ENCODE measurements around the gene BCAT1.

BCAT1 gene

DNA sequence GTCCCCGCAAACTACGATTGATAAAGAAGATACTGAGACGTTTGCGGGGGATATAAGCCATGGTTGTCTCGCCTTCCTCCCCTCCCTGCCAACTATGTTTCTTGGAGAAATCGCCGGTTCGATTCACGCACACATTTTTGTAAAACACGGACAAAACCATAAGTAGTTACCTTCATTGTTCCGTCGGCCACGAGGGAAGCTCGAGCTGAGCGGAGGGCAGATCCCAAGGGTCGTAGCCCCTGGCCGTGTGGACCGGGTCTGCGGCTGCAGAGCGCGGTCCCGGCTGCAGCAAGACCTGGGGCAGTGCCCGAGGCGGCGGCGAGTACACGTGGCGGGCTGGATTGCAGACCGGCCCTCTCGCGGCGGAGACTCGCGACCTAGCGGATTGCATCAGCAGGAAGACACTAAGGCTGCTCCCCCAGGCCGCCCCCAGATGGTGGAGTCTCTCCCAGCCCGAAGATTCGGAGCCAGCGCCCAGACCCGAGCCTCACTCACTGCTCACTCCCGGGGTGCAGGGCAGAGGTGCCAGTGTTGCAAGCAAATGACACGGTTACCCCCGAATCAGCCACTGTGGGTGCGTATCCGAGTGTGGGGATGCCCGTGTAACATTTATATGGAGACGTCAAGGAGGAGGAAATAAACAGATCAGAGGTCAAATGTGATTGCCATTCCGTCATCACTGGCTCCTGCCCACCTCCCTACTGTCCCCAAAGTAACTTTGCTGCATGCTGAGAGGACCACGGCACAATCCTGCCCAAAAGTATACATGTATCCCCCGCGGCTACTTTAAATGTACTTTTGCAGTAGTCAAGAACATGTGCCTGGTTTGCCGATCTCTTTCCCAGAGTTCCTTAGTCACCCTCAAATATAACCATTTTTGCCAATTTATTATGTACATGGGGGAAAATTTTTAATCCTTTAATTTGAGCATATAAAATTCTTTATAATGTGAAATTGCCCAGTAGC is at the start of gene BCAT1:
BCAT1 (minus strand) TSS at position 345 of the 966 bp plus-strand sequence; CDS start at position 176, 169 bp downstream.
- Mint-ChIP-seq H3K4me1 (ENCODE audit: low read depth) (peaks cover 89% of the 10 kb centered on the region), H3K27me3 (peaks cover 37% of the 10 kb centered on the region)

DNA sequence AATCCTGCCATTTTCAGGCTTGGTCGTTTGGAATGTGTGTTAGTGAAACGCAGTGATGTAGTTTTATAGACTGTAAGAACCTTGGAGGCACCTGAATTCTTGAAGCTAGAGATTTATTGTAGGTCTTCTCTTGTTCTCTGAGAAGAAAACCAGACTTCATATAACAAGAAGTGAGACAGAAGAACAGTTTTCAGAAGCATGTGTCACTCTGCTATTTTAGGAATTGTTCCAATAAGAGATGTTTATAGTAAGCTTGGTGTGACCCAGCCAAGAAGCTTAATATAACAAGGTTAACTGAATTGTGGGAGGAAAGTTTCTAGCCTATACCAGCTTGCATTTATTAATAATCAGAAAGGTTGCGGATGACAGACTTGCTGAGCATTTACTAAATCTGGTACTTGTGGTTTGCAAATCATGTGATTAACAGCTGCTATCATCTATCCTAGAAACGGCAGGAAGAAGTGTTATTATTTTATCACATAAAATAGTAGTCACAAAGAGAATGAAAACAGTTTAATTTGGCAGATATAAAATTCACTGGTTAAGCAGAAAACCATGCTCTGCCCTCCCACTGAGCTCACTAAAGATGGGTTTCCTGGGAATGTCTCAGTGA is 49.2 kb upstream of the BCAT1 start:
- H3K4me3 Mint-ChIP-seq: peak overlapping the region; percentile 38
- peaks cover 35% of the 10 kb centered on the region for H3K4me1 Mint-ChIP-seq (ENCODE audit: low read depth)
- no peaks in the 10 kb centered on the region for H3K9me3 Mint-ChIP-seq
- no peaks in the 10 kb centered on the region for H3K27me3 Mint-ChIP-seq
- H3K27ac Mint-ChIP-seq: peak overlapping the region; percentile 38
- no peaks in the 10 kb centered on the region for H3K36me3 Mint-ChIP-seq (ENCODE audit: low read depth)

More for the DNA sequence above, at the start of gene BCAT1:
- peak within 1 kb of the TSS; percentile 96 for H3K27ac Mint-ChIP-seq
- H3K36me3 Mint-ChIP-seq (ENCODE audit: low read depth): peaks cover 17% of the 10 kb centered on the region
- H3K9me3 Mint-ChIP-seq: no peaks in the 10 kb centered on the region
- H3K4me3 Mint-ChIP-seq: peak within 1 kb of the TSS; percentile 92

- Mint-ChIP-seq H3K27ac (peak overlapping the region; percentile 38), H3K27me3 (no peaks in the 10 kb centered on the region), H3K9me3 (no peaks in the 10 kb centered on the region), H3K36me3 (ENCODE audit: low read depth) (no peaks in the 10 kb centered on the region), H3K4me1 (ENCODE audit: low read depth) (peaks cover 35% of the 10 kb centered on the region), H3K4me3 (peak overlapping the region; percentile 38)
Observed at GRCh38 chr12:24997496-24997895, 48.6 kb upstream of the BCAT1 start.

GRCh38 chr12:24996820-24997219 is 47.9 kb upstream of the BCAT1 start:
- peaks cover 35% of the 10 kb centered on the region for H3K4me1 Mint-ChIP-seq (ENCODE audit: low read depth)
- no peak overlapping the region for H3K27ac Mint-ChIP-seq
- no peaks in the 10 kb centered on the region for H3K9me3 Mint-ChIP-seq
- no peaks in the 10 kb centered on the region for H3K27me3 Mint-ChIP-seq
- no peak overlapping the region for H3K4me3 Mint-ChIP-seq
- H3K36me3 Mint-ChIP-seq (ENCODE audit: low read depth): no peaks in the 10 kb centered on the region

GRCh38 chr12:24996102-24996797 is 47.3 kb upstream of the BCAT1 start:
- Mint-ChIP-seq H3K4me3 (no peak overlapping the region), H3K27ac (no peak overlapping the region), H3K36me3 (ENCODE audit: low read depth) (no peaks in the 10 kb centered on the region), H3K27me3 (no peaks in the 10 kb centered on the region), H3K9me3 (no peaks in the 10 kb centered on the region), H3K4me1 (ENCODE audit: low read depth) (peaks cover 35% of the 10 kb centered on the region)

DNA sequence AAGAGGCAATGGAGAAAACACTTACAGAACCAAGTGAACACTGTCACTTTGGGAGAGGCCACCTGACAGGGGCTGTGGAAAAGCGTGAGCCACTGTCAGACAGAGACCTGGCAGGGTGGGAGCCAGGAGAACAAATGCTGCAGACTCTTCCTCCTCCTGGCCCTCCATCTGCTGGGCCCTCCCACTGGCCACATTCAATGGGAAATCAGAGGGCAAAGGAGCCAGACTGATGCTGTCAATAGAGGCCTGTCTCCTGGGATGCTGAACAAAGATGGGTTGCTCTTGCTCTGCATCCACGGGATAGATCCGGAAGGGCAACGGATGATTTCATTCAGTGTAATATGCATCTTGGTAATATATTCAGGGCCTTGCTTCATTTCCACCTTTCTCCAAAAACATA is 44.9 kb upstream of the BCAT1 start:
- Mint-ChIP-seq H3K27me3 (no peaks in the 10 kb centered on the region), H3K4me3 (no peak overlapping the region), H3K4me1 (ENCODE audit: low read depth) (peaks cover 25% of the 10 kb centered on the region), H3K27ac (no peak overlapping the region), H3K36me3 (ENCODE audit: low read depth) (no peaks in the 10 kb centered on the region), H3K9me3 (no peaks in the 10 kb centered on the region)

DNA sequence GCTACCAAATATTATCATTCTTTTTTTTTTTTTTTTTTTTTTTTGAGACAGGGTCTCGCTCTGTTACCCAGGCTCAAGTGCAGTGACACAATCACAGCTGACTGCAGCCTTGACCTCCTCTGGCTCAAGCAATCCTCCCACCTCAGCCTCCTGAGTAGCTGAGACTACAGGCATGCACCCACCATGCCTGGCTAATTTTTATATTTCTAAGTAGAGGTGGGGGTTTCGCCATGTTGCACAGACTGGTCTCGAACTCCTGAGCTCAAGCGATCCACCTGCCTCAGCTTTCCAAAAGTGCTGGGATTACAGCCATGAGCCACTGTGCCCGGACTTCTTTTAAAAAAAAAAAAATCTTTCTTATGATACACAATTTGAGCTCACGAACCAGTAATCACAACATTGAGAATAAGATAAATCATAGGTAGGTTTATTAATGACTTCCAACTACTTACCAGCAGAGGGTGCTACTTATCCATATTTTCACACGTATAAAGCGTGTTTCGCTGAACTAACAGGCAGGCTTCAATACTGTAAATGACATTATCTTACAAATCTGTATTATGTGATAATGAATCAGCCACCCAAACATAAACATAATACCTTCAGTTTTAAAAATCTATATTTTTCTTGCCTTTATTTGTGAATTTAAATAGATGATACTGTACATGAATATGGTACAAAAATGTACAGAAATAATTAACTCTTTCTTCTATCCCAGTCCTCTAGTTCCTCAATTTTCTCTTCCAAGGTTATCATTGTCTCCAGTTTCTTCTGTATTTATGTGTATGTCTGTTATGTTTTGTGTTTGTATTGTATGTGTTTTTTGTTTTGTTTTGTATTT is 42.5 kb upstream of the BCAT1 start:
- Mint-ChIP-seq H3K4me1 (ENCODE audit: low read depth) (peaks cover 4% of the 10 kb centered on the region), H3K36me3 (ENCODE audit: low read depth) (no peaks in the 10 kb centered on the region), H3K27me3 (no peaks in the 10 kb centered on the region), H3K4me3 (no peak overlapping the region), H3K27ac (no peak overlapping the region), H3K9me3 (no peaks in the 10 kb centered on the region)

GRCh38 chr12:24989216-24989615 is 40.3 kb upstream of the BCAT1 start:
- no peak overlapping the region for H3K27ac Mint-ChIP-seq
- no peaks in the 10 kb centered on the region for H3K9me3 Mint-ChIP-seq
- no peaks in the 10 kb centered on the region for H3K4me1 Mint-ChIP-seq (ENCODE audit: low read depth)
- H3K27me3 Mint-ChIP-seq: no peaks in the 10 kb centered on the region
- H3K36me3 Mint-ChIP-seq (ENCODE audit: low read depth): no peaks in the 10 kb centered on the region
- no peak overlapping the region for H3K4me3 Mint-ChIP-seq

- Mint-ChIP-seq H3K9me3 (peaks cover 9% of the 10 kb centered on the region), H3K4me3 (no peak overlapping the region), H3K36me3 (ENCODE audit: low read depth) (no peaks in the 10 kb centered on the region), H3K4me1 (ENCODE audit: low read depth) (no peaks in the 10 kb centered on the region), H3K27me3 (peaks cover 5% of the 10 kb centered on the region), H3K27ac (no peak overlapping the region)
Observed at GRCh38 chr12:24982250-24982649, 33.3 kb upstream of the BCAT1 start.

GRCh38 chr12:24979976-24980730 is 31.3 kb upstream of the BCAT1 start:
- H3K27me3 Mint-ChIP-seq: peaks cover 5% of the 10 kb centered on the region
- no peak overlapping the region for H3K4me3 Mint-ChIP-seq
- H3K27ac Mint-ChIP-seq: no peak overlapping the region
- no peaks in the 10 kb centered on the region for H3K4me1 Mint-ChIP-seq (ENCODE audit: low read depth)
- H3K9me3 Mint-ChIP-seq: peaks cover 9% of the 10 kb centered on the region
- no peaks in the 10 kb centered on the region for H3K36me3 Mint-ChIP-seq (ENCODE audit: low read depth)

- H3K4me1 Mint-ChIP-seq (ENCODE audit: low read depth): no peaks in the 10 kb centered on the region
- H3K27me3 Mint-ChIP-seq: peaks cover 5% of the 10 kb centered on the region
- H3K36me3 Mint-ChIP-seq (ENCODE audit: low read depth): no peaks in the 10 kb centered on the region
- H3K9me3 Mint-ChIP-seq: peaks cover 9% of the 10 kb centered on the region
- H3K27ac Mint-ChIP-seq: no peak overlapping the region
- no peak overlapping the region for H3K4me3 Mint-ChIP-seq
Observed at GRCh38 chr12:24979329-24979728, 30.4 kb upstream of the BCAT1 start.

DNA sequence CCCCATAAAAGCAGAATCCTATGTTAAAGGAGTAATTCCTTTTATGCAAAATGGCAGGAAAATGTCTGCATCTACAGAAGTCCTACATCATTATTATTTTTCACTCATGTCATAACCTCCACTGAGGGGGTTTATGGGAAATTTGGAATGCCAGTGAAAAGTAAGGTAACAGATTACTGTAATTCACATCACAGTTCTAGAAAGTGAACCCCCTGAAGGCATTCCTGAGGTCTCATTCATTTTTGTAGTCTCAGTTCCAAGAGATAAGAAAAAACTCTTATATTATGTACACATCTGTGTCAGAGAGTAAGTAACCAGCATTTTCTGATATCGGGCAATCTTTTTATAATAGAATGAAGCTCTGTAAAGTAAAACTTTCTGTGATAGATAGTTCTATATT is 28.8 kb upstream of the BCAT1 start:
- Mint-ChIP-seq H3K4me3 (no peak overlapping the region), H3K36me3 (ENCODE audit: low read depth) (no peaks in the 10 kb centered on the region), H3K9me3 (peaks cover 7% of the 10 kb centered on the region), H3K27ac (no peak overlapping the region), H3K4me1 (ENCODE audit: low read depth) (no peaks in the 10 kb centered on the region), H3K27me3 (peaks cover 5% of the 10 kb centered on the region)

GRCh38 chr12:24977060-24977459 is 28.2 kb upstream of the BCAT1 start:
- no peaks in the 10 kb centered on the region for H3K36me3 Mint-ChIP-seq (ENCODE audit: low read depth)
- H3K4me3 Mint-ChIP-seq: no peak overlapping the region
- peaks cover 5% of the 10 kb centered on the region for H3K27me3 Mint-ChIP-seq
- H3K4me1 Mint-ChIP-seq (ENCODE audit: low read depth): no peaks in the 10 kb centered on the region
- H3K27ac Mint-ChIP-seq: no peak overlapping the region
- peaks cover 3% of the 10 kb centered on the region for H3K9me3 Mint-ChIP-seq

DNA sequence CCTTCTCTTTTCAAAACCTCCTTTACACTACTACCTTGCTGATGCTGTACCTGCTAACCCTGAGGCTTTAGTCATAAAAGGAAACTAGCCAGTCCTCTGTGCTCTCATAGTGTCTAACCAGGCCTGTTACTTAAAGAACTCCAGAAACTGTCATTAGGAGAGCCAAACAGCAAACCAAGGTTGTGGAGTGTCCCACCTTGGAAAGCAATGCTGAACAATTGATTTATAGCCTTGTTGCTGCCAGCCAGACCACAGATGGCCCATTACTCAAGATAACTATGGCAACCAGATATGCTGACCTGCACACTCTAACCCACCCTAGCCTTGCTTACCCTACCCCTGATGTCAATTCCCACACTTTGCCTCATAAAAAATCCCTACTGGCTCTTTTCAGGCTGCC is 26.5 kb upstream of the BCAT1 start:
- Mint-ChIP-seq H3K9me3 (no peaks in the 10 kb centered on the region), H3K4me3 (no peak overlapping the region), H3K27ac (no peak overlapping the region), H3K27me3 (peaks cover 5% of the 10 kb centered on the region), H3K36me3 (ENCODE audit: low read depth) (no peaks in the 10 kb centered on the region), H3K4me1 (ENCODE audit: low read depth) (no peaks in the 10 kb centered on the region)
